ENCODE measurements around the gene RABGAP1L.

- TF ChIP-seq CTCF (conservative IDR thresholded peaks at IDR 0.05) = no peak
- TF ChIP-seq EZH2 (IDR thresholded peaks at IDR 0.05; ENCODE audit: low read depth) = no peak
These were observed 725.2 kb downstream of the RABGAP1L start for GRCh38 chr1:174884566-174884965.
